Neural cell (in vitro differentiated cells): ENCODE measurements around the gene PTPRG. TPM values are rescaled to one million over a fixed set of nuclear protein-coding genes. Genes with fewer than 3 reads are reported as not detected.

Experiments used
- H2AFZ ChIP-seq: fragments of 200-600, 300-800 bp; sonication (generic), shearing (Covaris generic); 2 replicates; pipeline ENCODE4 v1.6.0; 2014; ENCODE audit warnings: low read depth, mild to moderate bottlenecking, antibody characterized with exemption, low read length, moderate library complexity
- H3F3A ChIP-seq: fragments of 200-600 bp; shearing (Covaris generic); 2 replicates; pipeline ENCODE4 v1.6.1; 2016; ENCODE audit warnings: mild to moderate bottlenecking, moderate library complexity, mixed read lengths, antibody characterized with exemption, low read length; ENCODE audit not compliant: insufficient read depth, poor library complexity, severe bottlenecking
- H3K27ac ChIP-seq: fragments of 200-600, 300-800 bp; sonication (generic), shearing (Covaris generic); 2 replicates; pipeline ENCODE4 v1.5.1; 2014; ENCODE audit warnings: mild to moderate bottlenecking, low read length, moderate library complexity
- H3K27me3 ChIP-seq: fragments of 300-800, 200-600 bp; sonication (generic), shearing (Covaris generic); 2 replicates; pipeline ENCODE4 v1.6.0; 2014; ENCODE audit warnings: mild to moderate bottlenecking, low read depth, low read length, moderate library complexity; ENCODE audit not compliant: insufficient read depth
- H3K36me3 ChIP-seq: fragments of 300-800, 200-600 bp; sonication (generic), shearing (Covaris generic); 2 replicates; pipeline ENCODE4 v1.5.1; 2014; ENCODE audit warnings: mild to moderate bottlenecking, antibody characterized with exemption, low read length, moderate library complexity; ENCODE audit not compliant: insufficient read depth
- H3K4me2 ChIP-seq: fragments of 300-800, 200-600 bp; sonication (generic), shearing (Covaris generic); 2 replicates; pipeline ENCODE4 v1.6.0; 2014; ENCODE audit warnings: mild to moderate bottlenecking, low read length
- H3K4me3 ChIP-seq: fragments of 300-800, 200-600 bp; sonication (generic), shearing (Covaris generic); 2 replicates; pipeline ENCODE4 v1.5.1; 2014; ENCODE audit warnings: mild to moderate bottlenecking, low read length, moderate library complexity
- H3K79me2 ChIP-seq: fragments of 200-600 bp; shearing (Covaris generic); replicated peaks from 2 replicates; pipeline ENCODE4 v1.6.0; 2014; ENCODE audit warnings: mild to moderate bottlenecking, low read length, moderate library complexity; ENCODE audit not compliant: insufficient read depth
- H3K9ac ChIP-seq: fragments of 300-800, 200-600 bp; sonication (generic), shearing (Covaris generic); 2 replicates; pipeline ENCODE4 v1.6.1; 2016; ENCODE audit warnings: mild to moderate bottlenecking, low read length, mixed read lengths
- H3K9me2 ChIP-seq: fragments of 200-600 bp; shearing (Covaris generic); 2 replicates; pipeline ENCODE4 v1.6.1; 2016; ENCODE audit warnings: mild to moderate bottlenecking, low read length, mixed read lengths; ENCODE audit not compliant: insufficient read depth
- H3K9me3 ChIP-seq: fragments of 200-600, 300-800 bp; sonication (generic), shearing (Covaris generic); 2 replicates; pipeline ENCODE4 v1.6.1; 2016; ENCODE audit warnings: mild to moderate bottlenecking, mixed run types, low read length, moderate library complexity, mixed read lengths
- H4K20me1 ChIP-seq: fragments of 200-600 bp; shearing (Covaris generic); 2 replicates; pipeline ENCODE4 v1.6.1; 2016; ENCODE audit warnings: mild to moderate bottlenecking, mixed run types; ENCODE audit not compliant: insufficient read depth
- CTCF ChIP-seq: fragments of 450-650 bp; IDR thresholded peaks from 2 replicates; pipeline ENCODE4 v1.5.1; 2014; ENCODE audit warnings: antibody characterized with exemption, mild to moderate bottlenecking, moderate library complexity; ENCODE audit not compliant: poor library complexity, severe bottlenecking
- EP300 ChIP-seq: fragments of 450-650 bp; conservative IDR thresholded peaks from 2 replicates; pipeline ENCODE4 v1.6.1; 2014; ENCODE audit warnings: antibody characterized with exemption, mild to moderate bottlenecking, moderate library complexity; ENCODE audit not compliant: poor library complexity, severe bottlenecking
- EZH2 ChIP-seq: fragments of 200-600, 300-800 bp; shearing (Covaris generic), sonication (generic); IDR thresholded peaks from 2 replicates; pipeline ENCODE4 v1.6.1; 2014; ENCODE audit warnings: antibody characterized with exemption, low read length, borderline replicate concordance, mild to moderate bottlenecking; ENCODE audit not compliant: insufficient read depth, poor library complexity, severe bottlenecking
- MXI1 ChIP-seq: fragments of 450-650 bp; conservative IDR thresholded peaks from 2 replicates; pipeline ENCODE4 v1.6.1; 2014; ENCODE audit warnings: antibody characterized with exemption, mild to moderate bottlenecking; ENCODE audit not compliant: poor library complexity, severe bottlenecking
- POLR2AphosphoS5 ChIP-seq: IDR thresholded peaks from 2 replicates; pipeline ENCODE4 v1.6.1; 2012
- RAD21 ChIP-seq: fragments of 450-650 bp; conservative IDR thresholded peaks from 2 replicates; pipeline ENCODE4 v1.6.1; 2014; ENCODE audit warnings: antibody characterized with exemption, mild to moderate bottlenecking, moderate library complexity
- SMC3 ChIP-seq: fragments of 450-650 bp; conservative IDR thresholded peaks from 2 replicates; pipeline ENCODE4 v1.6.1; 2014; ENCODE audit warnings: antibody characterized with exemption, mild to moderate bottlenecking, moderate library complexity; ENCODE audit not compliant: poor library complexity
- TAF1 ChIP-seq: IDR thresholded peaks from 2 replicates; pipeline ENCODE4 v1.6.1; 2012; ENCODE audit warnings: low read depth
- polyA plus RNA-seq: library from polyadenylated mRNA; depleted of rRNA; stranded (reverse); fragments of >200 nt; gene quantifications from 2 replicates; pipeline ENCODE4 v1.2.3, GENCODE V29; 2014
- TF ChIP-seq, protein P1 (sequence below): IDR thresholded peaks from 2 replicates; pipeline ENCODE4 v1.6.1; 2012; ENCODE audit warnings: borderline replicate concordance

PTPRG gene
- polyA plus RNA-seq, 1 donor from 2014 or later = 33.1 TPM

DNA sequence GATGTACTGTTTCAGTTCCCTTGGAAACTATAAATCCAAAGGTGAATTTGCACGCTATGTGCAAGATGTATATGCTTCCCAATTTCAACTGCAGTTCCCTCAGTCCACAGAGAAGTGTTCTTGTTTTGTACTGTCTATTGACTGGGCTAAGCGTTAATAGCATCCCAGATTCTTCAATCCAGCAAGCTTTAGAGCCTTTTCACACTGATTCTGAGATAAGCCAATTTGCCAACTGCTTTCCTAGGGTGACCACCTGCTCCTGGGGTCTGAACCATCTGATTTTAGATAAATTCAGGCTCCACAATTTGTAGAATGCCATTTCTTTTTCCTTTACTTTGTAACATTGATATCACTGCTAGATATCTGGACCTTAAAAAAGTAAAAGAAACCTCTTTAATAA is 340.1 kb downstream of the PTPRG start:
- no peaks in the 10 kb centered on the region for H3K79me2 ChIP-seq
- H3K36me3 ChIP-seq = no peaks in the 10 kb centered on the region
- no peak overlapping the region for H3K27ac ChIP-seq
- H2AFZ ChIP-seq = no peak overlapping the region
- H3K4me2 ChIP-seq = no peak overlapping the region
- H3F3A ChIP-seq = no peaks in the 10 kb centered on the region
- TF ChIP-seq MXI1 (no peak), TAF1 (no peak), EZH2 (no peak), SMC3 (no peak), RAD21 (no peak), CTCF (no peak), POLR2AphosphoS5 (no peak), EP300 (no peak)
- TF ChIP-seq, protein P1, sequence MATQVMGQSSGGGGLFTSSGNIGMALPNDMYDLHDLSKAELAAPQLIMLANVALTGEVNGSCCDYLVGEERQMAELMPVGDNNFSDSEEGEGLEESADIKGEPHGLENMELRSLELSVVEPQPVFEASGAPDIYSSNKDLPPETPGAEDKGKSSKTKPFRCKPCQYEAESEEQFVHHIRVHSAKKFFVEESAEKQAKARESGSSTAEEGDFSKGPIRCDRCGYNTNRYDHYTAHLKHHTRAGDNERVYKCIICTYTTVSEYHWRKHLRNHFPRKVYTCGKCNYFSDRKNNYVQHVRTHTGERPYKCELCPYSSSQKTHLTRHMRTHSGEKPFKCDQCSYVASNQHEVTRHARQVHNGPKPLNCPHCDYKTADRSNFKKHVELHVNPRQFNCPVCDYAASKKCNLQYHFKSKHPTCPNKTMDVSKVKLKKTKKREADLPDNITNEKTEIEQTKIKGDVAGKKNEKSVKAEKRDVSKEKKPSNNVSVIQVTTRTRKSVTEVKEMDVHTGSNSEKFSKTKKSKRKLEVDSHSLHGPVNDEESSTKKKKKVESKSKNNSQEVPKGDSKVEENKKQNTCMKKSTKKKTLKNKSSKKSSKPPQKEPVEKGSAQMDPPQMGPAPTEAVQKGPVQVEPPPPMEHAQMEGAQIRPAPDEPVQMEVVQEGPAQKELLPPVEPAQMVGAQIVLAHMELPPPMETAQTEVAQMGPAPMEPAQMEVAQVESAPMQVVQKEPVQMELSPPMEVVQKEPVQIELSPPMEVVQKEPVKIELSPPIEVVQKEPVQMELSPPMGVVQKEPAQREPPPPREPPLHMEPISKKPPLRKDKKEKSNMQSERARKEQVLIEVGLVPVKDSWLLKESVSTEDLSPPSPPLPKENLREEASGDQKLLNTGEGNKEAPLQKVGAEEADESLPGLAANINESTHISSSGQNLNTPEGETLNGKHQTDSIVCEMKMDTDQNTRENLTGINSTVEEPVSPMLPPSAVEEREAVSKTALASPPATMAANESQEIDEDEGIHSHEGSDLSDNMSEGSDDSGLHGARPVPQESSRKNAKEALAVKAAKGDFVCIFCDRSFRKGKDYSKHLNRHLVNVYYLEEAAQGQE = no peak
- no peak overlapping the region for H3K4me3 ChIP-seq
- H3K9ac ChIP-seq = no peak overlapping the region
- H4K20me1 ChIP-seq = no peaks in the 10 kb centered on the region
- H3K9me3 ChIP-seq = no peaks in the 10 kb centered on the region
- H3K9me2 ChIP-seq = no peaks in the 10 kb centered on the region
- no peaks in the 10 kb centered on the region for H3K27me3 ChIP-seq

GRCh38 chr3:61901986-61902385 is 340.6 kb downstream of the PTPRG start:
- no peaks in the 10 kb centered on the region for H3K79me2 ChIP-seq

More at GRCh38 chr3:61901986-61902385, 340.6 kb downstream of the PTPRG start:
- Histone ChIP-seq H3F3A (no peaks in the 10 kb centered on the region), H3K27ac (no peak overlapping the region), H3K27me3 (no peaks in the 10 kb centered on the region), H3K9me3 (no peaks in the 10 kb centered on the region), H3K36me3 (no peaks in the 10 kb centered on the region), H3K4me2 (no peak overlapping the region), H3K9me2 (no peaks in the 10 kb centered on the region), H3K4me3 (no peak overlapping the region), H3K9ac (no peak overlapping the region), H4K20me1 (no peaks in the 10 kb centered on the region), H2AFZ (no peak overlapping the region)
- TF ChIP-seq RAD21 (no peak), SMC3 (no peak), EP300 (no peak), TAF1 (no peak), MXI1 (no peak), EZH2 (no peak), CTCF (no peak), POLR2AphosphoS5 (no peak)
- TF ChIP-seq, protein P1 = no peak
